ENCODE data around the gene RAB18.
"Not testable (repeated sequence)": the region's sequence is repeated elsewhere in the genome, so short reads cannot be mapped to it uniquely, and the experiment has no call there.

The RAB18 gene

GRCh38 chr10:27550823-27551222, 46.7 kb downstream of the RAB18 start:
- no peak for DNase-seq

- DNase-seq = peak; percentile 57
These were observed 54.5 kb downstream of the RAB18 start for GRCh38 chr10:27558612-27559020.

- DNase-seq = no peak
These were observed 57.2 kb downstream of the RAB18 start for GRCh38 chr10:27561334-27561733.

GRCh38 chr10:27564398-27564797, 60.3 kb downstream of the RAB18 start:
- DNase-seq = peak; percentile 15

- no peak for DNase-seq
These were observed 60.8 kb downstream of the RAB18 start for GRCh38 chr10:27564880-27565279.

GRCh38 chr10:27568196-27569175, 64.4 kb downstream of the RAB18 start:
- DNase-seq = peak; percentile 23

- DNase-seq = no peak
These were observed 65.8 kb downstream of the RAB18 start for GRCh38 chr10:27569946-27570345.

GRCh38 chr10:27577038-27577437, 72.9 kb downstream of the RAB18 start:
- DNase-seq = not testable (repeated sequence)

- no peak for DNase-seq
These were observed 74.2 kb downstream of the RAB18 start for GRCh38 chr10:27578316-27578715.

- DNase-seq = no peak
These were observed 77.1 kb downstream of the RAB18 start for GRCh38 chr10:27581225-27581624.

GRCh38 chr10:27584302-27584701, 80.2 kb downstream of the RAB18 start:
- DNase-seq = no peak
